D341Med (cell line): ENCODE data around the gene MEI1.
"Not testable (repeated sequence)": the region's sequence is repeated elsewhere in the genome, so short reads cannot be mapped to it uniquely, and the experiment has no call there.

ENCODE experiments used
- DNase-seq: peaks from one replicate; pipeline ENCODE4 v3.0.0; 2012; ENCODE audit warnings: low spot score

Gene MEI1

GRCh38 chr22:41682033-41682807, 17.1 kb upstream of the MEI1 start:
- peak; percentile 90 for DNase-seq

DNA sequence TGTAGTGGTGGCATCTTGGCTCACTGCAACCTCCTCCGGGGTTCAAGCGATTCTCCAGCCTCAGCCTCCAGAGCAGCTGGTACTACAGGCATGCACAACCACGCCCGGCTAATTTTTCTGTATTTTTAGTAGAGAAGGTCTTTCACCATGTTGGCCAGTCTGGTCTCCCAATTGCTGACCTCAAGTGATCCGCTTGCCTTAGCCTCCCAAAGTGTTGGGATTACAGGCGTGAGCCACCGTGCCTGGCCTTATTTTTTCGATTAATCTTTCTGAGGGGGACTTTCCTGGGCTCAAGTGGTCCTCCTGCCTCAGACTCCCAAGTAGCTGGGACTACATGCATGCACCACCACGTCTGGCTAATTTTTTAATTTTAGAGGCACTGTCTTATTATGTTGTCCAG, 16.3 kb upstream of the MEI1 start:
- DNase-seq = no peak

DNA sequence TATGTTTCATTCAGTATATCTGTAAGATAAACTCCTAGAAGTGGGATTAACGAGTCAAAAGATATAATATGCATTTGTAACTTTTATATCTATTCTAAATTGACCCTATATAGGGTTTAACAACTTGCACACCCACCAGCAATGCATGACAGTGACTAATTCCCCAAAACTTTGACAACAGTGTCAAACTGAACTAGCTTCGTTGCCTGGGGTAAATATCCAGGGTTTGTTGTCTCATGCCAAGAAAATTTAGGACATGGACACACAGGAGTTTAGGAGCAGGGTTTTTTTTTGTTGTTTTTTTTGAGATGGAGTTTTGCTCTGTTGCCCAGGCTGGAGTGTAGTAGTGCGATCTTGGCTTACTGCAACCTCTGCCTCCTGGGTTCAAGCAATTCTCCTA, 15.7 kb upstream of the MEI1 start:
- no peak for DNase-seq

- DNase-seq = no peak
Measured at GRCh38 chr22:41684194-41684593, 15.1 kb upstream of the MEI1 start.

DNA sequence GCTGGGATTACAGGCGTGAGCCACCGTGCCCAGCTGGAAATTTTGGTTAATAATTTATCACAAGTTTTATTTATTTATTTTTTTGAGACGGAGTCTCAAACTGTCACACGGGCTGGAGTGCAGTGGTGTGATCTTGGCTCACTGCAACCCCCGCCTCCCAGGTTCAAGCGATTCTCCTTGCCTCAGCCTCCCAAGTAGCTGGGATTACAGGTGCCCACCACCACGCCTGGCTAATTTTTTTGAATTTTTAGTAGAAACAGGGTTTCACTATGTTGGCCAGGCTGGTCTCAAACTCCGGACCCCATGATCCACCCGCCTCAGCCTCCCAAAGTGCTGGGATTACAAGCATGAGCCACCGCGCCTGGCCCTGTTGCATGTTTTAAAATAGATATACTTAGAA, 12.4 kb upstream of the MEI1 start:
- DNase-seq = not testable (repeated sequence)

GRCh38 chr22:41687901-41688364, 11.4 kb upstream of the MEI1 start:
- peak; percentile 52 for DNase-seq

DNA sequence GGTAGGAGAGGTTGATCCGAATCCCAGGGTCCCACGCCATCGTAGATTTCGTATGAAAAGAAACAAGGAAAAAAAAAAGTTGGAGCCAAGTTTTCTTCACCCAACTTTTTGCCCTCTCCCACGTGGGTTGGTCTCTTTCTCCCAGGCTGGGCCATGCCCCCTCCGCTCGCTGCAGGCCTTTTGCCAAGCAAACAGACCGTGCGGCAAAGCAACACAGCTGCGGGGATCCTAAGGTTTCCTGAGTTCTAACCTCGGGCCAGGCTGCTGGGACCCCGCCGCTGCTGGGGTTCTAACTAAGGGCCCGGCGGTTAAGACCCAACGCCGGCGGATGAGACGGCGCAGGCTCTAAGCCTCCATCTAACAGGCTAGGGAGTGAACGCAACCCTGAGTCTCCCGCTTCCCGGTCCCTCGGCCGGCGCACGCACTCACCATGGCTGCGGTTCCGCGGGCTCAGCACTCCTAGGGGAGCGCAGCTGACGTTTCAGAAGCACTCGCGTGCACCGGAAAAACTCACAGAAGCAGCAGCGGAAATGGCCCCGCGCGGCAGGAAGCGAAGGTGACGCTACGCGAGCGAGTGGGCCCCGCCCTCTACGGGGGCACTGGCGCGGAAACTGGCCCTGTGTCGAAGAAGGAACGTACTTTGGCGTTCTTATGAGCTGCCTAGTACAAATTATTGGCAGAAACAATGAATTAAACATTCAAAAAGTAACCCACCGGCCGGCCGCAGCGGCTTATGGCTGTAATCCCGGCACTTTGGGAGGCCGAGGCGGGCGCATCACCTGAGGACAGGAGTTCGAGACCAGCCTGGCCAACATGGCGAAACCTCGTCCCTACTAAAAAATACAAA, 10.7 kb upstream of the MEI1 start, which contains the start of gene SNU13:
TSS of gene SNU13 (minus strand) at position 503 of the 847 bp plus-strand sequence. CDS start at position 432, 71 bp downstream.
- DNase-seq = peak; percentile 95

DNA sequence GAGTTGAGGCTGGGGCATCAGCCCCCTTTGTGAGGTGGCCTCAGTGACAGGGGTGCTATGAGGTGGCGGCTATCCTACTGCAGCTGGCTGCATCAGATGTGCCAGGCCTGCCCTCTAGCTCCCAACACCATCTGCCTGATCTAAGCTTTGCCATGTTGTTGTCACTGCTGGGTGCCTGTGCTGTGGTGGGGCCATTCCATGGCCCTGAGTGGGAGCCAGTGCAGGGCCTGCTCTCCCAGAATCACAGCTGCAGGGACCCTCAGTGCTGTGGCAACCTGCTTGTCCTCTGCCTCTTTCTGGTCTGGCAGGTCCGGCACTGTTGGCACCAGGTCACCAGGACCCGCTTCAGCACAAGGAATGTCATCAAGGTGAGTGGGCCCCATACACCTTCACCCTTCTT, 8.8 kb upstream of the MEI1 start:
- no peak for DNase-seq

DNA sequence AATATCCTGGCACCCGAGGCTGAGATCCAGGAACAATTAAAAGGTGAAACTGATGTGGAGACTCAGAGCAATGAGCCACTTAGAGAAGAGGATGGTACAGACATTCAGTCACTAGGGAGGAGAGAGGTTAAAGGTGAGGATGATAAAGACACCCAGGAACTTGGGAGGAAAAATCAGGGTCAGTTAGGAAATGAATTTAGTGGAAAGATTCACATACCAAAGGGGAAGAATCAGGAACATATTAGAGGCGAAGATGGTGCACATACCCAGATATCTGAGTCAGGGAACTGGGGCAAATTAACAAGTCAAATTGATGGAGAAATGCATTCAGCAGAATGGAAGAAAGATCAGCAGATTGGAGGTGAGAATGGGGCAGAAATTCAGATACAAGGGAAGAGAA, 4.1 kb upstream of the MEI1 start:
- DNase-seq = no peak

- DNase-seq = peak; percentile 50
Measured at GRCh38 chr22:41696703-41697102, 2.6 kb upstream of the MEI1 start.

- DNase-seq = peak; percentile 90
Measured at GRCh38 chr22:41697126-41697775, 2.1 kb upstream of the MEI1 start.

DNA sequence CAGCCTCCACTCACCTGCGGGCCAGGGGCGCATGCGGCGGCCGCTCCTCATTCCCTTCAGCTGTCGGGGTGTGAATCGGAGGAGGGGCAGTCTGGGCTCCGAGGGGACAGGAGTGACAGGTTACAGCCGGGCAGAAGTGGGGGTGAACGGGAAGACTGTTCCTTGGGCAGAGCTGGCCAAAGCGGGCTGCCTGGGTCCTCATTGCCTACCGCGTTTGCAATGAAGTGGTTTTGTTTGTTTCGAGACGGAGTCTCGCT, 733 bp downstream of the MEI1 start:
- DNase-seq = no peak

DNA sequence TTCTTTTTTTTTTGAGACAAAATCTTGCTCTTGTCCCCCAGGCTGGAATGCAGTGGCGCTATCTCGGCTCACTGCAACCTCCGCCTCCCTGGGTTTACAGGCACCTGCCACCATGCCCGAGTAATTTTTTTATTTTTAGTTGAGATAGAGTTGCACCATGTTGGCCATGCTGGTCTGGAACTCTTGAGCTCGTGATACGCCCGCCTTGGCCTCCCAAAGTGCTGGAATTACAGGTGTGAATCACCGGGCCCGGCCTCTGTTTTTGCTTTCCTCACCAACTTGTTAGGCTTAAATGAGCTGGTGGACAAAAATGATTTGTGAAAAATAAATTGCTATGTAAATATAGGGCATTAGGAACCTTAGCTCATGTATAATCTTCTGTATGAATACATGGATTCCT, 3.5 kb downstream of the MEI1 start:
- no peak for DNase-seq

DNA sequence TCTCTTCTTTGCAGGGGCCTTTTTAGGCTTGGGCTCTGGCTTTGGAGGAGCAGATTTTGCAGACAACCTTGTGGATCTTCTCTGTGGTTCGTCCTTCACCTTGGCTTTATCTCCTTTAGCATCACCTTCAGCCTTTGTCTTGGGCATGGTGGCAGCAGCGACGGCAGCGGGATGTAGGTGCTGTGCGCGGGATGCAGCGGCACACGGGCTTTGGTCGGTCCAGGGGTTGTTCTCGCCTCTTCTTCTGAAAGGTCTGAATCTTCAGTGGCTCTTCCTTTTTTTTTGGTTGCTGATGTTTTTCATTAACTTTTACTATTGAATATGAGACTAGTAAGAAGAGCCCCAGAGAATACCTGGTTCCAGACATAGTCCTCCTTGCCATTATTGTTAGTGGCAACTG, 10.0 kb downstream of the MEI1 start:
- DNase-seq = no peak

DNA sequence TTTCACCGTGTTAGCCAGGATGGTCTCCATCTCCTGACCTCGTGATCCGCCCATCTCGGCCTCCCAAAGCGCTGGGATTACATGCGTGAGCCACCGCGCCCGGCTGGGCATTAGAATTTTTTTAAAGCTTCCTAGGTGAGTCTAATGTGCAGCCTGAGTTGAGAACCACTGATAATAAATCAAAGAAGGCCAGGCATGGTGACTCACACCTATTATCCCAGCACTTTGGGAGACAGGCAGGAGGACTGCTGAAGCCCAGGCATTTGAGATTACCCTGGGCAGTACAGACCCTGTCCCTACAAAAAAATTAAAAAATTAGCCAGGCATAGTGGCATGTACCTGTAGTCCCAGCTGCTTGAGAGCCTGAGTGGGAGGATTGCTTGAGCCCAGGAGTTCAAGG, 13.7 kb downstream of the MEI1 start:
- no peak for DNase-seq

DNA sequence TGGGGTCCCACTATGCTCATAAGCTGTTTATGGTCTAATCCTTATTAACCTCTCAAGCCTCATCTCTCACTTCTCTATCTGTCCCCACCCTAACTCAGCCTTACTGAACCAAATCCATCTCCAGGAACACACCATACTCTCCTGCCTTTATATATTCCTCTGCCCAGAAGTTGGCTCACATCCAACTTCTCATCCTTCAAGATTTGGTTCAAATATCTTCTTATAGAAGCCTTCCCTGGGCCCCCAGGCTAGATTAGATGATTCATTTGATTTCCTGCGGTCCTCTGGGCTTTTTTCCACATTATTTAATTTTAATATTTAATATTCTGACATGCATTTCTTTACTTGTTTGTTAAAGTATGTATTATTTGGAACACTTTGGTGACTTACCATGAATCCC, 23.2 kb downstream of the MEI1 start:
- DNase-seq = no peak

DNA sequence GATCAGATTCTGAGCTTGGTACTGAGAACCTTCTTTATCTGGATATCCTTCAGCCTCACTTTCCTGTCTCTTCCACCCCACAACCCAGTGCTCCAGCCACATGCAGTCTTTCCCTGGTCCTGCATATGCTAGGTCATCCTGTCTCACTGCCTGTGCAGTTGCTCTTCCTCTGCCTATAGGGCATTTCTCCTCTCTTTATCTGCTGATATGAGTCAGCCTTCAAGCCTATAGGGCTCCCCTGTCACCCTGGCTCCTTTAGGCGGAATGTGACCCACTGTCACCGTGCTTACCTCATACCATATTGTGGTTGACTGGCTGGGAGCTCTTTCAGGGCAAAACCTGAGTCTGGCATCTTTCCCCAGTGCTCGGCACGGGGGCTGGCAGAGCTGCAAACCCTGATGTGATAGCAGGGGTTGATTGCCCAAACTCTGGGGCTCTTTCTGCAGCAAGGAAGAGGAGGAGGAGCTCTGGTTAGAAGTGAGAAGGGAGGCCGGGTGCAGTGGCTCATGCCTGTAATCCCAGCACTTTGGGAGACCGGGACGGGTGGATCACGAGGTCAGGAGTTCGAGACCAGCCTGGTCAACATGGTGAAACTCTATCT, 26.3 kb downstream of the MEI1 start:
- DNase-seq = no peak

DNA sequence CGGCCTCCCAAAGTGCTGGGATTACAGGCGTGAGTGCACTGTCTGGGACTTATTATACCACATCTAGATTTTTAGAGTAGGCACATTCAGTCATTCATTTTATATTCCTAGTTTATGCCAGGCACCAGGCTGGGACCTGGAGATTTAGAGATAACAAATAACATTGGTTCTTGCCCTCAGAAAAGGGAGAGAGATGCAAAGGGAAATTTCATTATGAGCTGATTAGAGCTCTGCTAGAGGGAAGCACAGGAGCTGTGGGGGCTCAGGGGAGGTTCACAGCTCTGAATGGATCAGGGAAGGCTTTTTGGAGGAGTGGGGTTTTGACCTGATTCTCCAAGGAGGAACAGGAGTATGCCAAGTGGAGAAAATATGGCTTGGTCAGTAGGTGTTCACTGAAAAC, 32.3 kb downstream of the MEI1 start:
- DNase-seq = no peak

- DNase-seq = no peak
Measured at GRCh38 chr22:41732096-41732772, 32.9 kb downstream of the MEI1 start.

- not testable (repeated sequence) for DNase-seq
Measured at GRCh38 chr22:41733241-41733640, 33.9 kb downstream of the MEI1 start.

DNA sequence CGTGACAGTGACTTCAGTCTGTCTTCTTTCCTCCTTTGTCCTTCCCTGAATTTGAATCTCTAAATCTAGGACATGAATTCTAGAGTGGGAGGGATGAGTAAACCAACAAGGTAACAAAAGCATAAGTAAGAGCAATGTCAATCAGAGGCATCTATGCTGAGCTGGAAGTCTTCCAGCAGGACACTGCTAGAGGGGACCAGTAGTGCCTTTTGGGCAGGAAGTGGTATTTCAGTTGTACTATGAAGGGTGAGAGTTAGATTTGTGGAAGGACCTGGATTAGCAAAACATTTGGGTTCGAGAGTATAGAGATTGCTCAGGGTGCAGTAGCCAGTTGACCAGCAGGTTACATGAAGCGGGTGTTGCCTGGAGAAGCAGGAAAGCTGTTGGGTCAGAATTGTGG, 40.3 kb downstream of the MEI1 start:
- no peak for DNase-seq

DNA sequence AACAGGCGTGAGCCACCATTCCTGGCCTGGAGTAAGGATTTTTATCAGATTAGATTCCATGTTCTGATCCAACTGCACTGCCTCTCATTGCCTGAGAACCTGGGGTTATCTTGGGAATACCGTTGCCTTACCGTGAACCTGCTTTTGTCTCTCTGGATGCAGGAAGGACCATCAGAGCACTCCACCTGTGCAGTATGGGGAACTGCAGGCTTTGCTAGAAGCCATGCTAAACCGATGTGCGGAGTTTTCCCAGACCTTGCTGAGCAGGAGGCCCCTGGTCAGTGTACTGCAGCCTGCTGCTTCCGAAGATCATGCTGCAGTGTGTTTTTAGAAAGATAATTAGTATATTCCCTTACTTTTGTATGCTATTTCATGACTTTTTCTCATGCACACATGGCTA, 43.6 kb downstream of the MEI1 start:
- no peak for DNase-seq
